Activated T-helper 9 cell treated with anti-CD3 and anti-CD28 coated beads, Interleukin-2, amount 50 U/mL, for 16 hours (primary cell): ENCODE results near the gene MED13L.

ENCODE experiments used
- DNase-seq: peaks from one replicate; pipeline ENCODE4 v3.0.0-alpha.2; 2020; ENCODE audit warnings: low read depth

MED13L gene

DNA sequence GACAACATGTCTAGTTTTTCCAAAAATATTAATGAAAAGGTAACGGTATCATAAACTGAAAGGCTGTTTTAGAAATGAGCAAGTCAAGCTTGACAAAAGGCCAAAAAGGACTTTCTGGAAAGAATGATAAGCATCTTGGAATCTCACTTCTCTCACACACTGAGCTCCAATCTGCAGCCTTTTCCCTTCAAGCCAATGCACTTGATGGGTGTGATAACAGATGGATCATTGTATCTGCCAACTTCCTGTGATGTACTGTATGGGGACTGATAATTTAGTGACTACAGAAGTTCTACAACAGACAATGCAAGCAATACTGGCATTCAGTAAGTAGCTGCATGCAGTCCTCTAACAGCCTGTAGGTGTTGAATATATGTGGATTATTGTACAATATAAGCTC, 147.1 kb downstream of the MED13L start:
- no peak for DNase-seq

DNA sequence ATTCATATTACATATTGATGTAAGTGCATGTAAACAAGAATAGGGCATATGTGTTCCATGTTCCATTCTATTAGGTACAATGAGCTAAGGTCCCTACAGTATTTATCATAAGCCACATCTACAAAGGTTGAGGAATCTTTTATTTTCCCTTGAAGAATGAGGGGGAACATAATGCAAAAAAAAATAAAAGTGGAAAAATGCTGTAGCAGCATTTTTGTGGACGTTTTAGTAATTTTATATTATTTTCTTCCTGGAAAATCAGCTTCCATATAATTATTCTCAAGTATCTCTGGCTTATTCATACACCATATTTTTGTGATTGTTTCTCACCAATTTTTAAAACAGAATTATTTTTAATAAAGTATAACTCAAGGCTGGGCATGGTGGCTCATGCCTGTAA, 148.7 kb downstream of the MED13L start:
- DNase-seq = no peak

DNA sequence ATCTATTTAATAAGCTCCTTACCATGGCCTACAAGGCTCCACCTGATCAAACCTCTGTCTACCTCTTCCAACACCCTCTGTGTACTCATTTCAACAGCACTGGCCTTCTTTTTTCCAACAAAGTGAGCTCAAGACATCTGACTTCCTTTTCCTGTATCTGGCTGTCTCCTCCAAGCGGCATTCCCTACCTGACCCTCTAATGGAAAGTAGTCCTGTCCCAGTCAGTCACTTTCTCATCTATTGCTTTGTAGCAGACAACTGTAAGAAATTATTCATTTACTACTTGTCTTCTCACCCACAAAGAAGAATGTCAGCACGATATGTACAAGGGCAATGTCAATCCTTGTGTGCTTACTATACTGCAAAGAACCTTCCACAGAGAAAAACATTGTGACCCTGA, 149.6 kb downstream of the MED13L start:
- DNase-seq = no peak

DNA sequence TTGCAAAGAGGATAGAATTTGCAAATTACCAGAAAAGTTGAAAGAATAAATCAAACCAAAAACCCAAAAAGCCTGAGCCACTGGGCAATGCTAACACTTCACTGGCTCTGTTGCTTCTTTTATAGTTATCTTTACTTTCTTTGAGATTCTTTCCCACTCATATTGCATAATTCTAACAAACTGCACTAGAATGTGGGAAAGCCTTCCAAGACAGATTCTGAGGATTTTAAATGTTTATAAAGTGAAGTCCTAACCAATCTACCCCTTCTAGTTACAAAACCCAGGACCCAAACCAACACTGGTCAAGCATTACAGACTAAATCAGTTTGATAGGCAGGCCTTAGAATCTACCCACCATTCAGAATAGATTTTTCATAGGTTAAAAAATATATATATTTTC, 150.9 kb downstream of the MED13L start:
- no peak for DNase-seq

DNA sequence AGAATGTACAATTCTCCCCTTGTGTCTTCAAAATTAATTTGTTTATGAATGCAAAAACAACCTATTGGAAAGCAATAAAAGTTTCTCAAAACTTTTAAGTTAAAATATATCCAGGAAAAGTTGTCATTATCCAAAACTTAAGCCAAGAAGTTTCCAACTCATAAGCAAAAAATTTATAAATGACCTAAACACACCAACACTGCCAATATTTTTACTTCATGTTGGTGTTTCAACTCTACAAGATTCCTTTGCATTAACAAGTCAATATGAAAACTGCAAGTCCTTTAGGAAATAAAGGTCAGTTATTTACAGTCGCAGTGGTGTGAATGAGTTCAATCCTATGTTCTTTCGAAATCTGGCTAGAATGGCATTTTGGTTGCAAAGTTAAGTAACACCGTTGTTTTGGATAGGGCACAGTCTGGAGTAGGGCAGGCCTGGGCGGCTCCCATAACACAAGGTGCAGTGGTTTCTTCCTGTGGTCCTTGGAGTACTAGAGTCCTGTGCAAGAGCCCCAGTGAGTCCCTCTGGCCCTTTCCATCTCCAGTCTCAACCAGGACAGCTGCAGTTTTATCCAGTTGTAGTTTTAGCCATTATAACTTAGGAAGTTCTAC, 151.4 kb downstream of the MED13L start:
- DNase-seq = no peak

DNA sequence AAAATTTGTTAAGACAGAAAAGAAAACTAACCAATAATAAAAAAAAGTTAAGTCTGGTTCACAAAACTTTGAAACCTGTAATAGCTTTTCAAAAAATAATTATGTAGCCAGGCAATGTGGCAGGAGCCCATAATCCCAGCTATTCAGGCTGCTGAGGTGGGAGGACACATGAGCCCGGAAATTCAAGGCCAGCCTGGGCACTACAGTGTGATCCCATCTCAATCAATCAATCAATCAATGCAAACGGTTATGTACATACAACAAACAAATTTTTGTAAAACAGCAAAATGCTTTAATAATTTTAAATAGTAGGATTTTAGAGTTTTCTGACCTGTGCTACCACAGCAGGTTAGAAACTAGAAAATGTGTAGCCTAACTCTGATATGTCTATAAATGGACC, 152.4 kb downstream of the MED13L start:
- DNase-seq = no peak

DNA sequence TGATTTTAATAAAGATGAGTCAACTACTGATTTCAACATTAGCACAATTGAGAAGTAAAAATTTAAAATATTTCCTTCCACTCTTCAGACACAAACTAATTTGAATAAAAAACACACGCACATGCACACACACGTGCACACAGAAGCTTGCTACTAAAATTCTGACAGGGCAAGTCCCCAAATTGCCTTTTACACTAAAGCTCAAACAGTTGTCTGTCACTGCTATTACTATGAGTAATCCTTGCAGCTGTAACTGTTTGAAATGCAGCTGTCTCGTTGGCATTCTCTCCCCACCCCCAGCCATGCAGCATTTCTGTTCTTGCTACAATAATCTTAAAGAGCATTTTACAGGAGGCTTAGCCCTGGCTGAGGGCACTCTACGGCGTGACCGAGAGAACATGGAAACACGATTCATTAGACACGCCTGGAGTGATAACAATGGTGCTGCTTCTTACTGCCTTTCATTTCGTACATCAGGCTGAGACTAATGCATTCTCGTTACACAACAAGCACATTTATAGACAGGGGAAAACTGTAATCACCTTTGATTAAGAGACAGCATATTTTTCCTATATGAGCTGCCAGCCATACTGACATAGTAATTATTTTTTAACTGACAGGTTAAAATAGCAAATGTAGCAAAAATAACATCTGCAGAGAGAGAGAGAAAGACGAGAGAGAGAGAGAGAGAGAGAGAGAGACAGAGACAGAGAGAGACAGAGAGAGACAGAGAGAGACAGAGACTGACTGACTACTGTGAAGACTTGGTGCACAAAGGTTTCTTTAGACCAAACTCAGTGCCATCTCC, 153.8 kb downstream of the MED13L start:
- DNase-seq = no peak

DNA sequence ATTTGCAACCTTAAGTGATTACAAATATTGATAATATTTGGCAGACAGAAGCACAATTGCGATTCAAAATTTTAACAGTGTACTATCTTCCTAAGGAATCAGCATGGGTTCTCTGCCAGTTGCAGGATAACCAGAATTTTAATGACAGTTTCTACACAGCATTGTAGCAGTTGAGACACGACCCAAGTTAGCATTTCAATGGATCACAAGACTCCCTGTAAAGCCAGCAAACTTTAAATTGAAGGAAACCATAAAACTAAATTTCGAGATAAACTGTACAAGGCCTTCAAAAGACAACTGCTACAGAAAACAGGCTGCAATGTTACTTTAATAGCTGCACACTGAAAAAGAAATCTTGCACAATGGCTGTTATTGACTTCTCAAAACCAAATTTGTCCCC, 154.9 kb downstream of the MED13L start:
- DNase-seq = no peak

DNA sequence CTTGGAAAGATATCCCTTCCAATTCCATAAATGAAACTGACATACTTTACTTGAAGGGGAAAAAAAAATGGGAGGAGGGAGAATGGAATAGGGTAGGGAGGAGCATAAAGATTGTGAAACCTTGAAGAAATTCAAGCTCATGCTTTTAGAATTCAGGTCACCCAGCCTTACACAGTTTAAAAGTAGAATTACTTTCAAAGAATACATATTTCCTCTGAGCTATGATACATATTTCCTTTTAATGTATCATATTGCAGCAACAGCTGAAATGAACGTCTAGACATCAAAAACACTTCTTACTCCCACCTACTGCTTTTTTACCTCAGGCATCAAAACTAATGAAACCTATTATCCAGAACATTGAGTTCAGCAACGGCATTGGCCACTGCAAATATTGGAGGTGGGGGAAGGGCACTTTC, 156.0 kb downstream of the MED13L start:
- no peak for DNase-seq

DNA sequence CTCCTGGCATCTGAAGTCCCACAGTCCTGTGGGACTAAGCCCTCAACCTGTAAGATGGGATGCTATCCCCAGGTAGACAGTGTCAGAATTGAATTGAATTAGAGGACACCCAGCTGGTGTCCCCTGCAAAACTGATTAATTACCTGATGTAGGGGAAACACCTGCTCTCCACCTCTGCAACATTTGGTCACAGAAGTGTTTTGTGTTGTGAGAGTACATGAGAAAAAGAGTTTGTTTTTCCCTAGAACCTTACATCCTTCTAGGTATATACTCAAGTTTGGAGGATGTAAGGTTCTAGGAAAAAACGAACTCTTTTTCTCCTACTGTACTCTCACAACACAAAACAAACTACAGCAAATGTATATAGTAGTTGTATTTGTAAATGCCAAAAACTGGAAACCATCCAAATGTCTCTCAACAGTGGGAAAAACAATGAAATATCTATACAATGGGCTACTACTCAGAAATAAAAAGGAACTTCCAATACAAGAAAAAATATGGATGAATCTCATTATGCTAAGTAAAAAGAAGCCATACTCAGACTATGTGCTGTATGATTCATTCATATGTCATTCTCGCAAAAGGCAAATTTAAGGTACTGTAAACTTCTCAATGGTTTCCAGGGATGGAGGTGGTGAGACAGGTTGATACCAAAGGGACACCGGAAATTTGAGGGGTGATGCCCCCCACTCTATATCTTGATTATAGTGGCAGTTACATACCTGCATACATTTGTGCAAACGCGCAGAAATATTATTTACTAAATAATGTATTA, 160.7 kb downstream of the MED13L start:
- no peak for DNase-seq

DNA sequence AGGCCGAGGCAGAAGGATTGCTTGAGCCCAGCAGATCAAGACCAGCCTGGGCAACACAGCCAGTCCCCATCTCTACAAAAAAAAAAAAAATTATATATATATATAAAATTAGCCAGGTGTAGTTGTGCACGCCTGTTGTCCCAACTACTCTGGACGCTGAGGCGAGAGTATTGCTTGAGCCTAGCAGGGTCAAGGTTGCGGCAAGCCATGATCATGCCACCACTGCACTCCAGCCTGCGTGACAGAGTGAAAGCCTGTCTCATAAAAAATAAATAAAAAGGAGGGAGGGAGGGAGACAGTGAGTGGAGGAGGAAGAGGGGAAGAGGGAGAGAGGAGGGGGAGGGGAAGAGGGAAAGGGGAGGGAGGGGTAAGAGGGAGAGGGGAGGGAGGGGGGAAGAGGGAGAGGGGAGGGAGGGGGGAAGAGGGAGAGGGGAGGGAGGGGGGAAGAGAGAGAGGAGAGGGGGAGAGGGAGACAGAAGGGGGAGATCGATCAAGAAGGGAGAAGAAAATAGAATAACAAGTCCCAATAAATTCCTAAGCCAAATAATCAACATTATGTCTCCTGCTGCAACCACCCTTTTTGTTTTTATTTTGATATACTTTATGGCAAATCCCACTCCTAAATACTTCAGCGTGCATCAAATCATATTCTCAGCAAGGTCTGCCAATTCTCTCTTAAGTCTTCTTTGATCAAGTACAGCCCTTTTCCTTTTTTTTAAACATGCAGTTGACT, 163.9 kb downstream of the MED13L start:
- DNase-seq = no peak

DNA sequence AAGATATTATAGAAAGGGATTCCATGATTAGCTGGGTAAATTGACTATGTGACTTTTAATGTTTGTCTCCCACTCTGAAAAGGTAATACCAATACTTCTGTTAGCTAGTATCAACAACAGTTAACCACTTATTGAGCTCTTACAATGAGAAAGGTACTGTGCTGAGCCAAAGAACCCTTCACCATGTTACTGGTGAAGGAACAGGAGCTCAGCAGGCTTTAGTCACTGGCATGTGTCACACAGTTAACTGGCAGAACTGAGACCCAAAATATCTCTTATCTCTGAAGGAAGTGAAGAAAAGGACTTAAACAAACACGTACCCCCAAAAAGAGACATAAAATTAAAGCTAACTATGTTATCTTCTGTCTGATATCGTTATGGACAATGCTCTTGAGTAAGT, 170.6 kb downstream of the MED13L start:
- no peak for DNase-seq

DNA sequence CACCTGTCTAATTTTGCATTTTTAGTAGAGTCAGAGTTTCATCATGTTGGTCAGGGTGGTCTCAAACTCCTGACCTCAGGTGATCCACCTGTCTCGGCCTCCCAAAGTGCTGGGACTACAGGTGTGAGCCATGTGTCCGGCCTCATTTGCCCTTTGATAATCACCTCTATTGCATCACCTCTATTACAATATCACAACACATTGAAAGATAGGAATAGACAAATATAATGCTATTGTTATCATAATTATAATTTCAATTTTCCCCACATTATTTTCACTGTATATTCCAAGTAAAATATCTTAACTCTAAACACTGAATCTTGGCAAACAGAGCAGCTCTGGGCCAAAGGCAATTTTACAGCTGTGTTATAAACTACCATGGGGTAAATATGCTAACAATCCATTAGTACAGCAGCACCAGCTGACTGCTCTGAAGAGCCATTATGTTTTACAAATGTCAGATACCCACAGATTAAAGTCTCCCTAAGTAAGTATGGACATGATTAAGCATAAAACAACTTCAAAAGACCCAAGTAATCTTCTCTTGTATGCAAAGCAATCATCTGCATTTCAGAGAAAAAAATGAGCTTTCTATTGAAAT, 173.2 kb downstream of the MED13L start:
- DNase-seq = no peak

DNA sequence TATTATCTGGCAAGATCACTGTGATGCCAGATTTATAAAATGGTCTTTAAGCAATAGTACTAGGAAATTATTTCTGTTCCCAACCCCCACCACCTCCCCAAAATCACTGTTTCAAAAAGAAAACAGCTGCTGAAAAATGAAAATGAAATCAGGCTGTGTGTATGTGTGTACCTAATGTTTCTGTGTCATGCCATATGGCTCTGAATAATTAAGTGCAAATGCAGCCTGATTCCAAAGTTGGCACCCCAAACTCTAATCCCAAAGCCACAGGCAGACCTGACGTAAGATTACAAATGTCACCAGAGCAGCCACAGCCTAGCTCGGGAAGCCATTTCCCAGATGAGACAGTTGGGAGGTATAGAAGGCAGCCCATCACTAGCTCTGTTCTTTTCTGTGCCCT, 175.5 kb downstream of the MED13L start:
- no peak for DNase-seq

DNA sequence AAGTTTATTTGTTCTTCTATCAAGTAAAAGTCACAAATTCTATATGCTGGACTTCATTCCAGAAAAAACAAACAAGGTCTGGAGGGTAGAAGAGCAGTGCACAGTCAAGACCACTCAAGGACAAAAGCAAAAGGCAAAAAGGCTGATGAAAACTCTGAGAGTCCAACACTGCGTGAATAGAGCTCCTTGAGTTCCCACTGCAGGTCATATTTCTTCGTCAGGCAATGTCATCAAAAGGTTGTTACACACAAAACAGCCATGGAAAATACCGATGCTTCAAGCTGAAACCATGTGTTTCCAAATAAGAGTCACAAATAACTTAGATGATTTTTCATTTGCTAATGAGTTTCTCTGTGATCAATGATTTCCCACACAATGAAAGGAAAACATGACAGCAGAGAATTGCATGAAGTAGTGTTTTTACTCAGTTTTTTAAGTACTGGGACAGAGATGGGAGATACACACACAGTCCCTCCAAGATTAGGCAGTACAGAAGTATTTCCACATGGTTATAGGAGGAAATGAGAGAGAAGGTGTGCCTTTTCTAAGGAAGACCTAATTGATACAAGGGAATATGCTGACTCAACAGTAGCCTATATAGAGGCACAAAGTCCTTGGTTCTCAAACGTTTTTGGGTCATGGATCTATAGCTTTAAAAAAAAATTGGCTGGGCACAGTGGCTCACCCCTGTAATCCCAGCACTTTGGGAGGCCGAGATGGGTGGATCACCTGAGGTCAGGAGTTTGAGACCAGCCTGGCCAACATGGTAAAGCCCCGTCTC, 177.7 kb downstream of the MED13L start:
- no peak for DNase-seq

DNA sequence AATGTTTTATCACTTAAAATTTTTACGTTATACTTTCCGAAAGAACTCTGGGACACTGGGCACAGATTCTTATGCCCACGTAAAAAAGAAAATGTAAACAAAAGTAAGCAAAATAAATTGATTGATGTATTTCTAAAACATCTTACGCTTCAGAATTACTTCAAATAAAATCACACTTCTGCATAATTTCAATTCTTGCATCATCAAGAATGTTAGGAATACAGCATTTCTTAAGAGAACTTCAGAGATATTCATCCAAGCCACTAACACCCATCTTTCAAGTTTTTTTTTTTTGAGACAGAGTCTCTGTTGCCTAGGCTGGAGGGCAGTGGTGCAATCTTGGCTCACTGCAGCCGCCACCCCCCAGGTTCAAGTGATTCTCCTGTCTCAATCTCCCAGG, 180.6 kb downstream of the MED13L start:
- DNase-seq = no peak

DNA sequence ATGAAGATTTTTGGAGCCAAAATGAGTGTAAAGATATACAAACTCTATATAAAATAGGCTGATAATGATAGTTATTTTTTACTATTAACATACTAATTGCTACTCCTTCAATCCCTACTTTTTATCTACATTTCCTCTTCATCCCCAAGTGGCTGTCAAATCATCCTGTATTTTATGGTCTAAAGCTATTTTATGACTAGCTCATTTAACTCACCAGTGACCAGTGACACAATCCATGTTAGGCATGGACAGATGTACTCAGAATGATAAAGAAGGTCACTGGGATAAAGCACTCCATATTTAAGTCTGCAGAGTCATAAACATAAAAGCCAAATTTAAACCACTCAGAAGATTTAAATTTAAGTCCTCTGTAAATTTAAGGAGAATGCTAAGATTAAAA, 183.0 kb downstream of the MED13L start:
- no peak for DNase-seq

DNA sequence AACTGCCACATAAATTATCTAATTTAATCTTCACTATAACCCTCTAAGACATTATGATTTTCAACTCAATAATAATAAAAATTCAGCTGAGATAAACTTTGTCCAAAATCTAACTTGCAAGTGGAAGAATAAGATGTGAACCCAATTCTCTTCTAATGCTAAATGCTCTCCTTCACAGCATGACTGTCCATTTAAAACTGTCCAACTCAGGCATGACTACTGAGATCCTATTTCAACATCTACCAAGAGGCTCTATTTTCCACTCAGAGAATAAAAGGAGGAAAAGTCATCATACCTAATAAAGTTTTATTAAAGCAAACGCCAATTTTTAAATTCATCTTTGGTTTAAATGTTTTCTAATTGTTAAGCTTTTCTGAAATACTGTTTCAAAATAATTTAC, 183.6 kb downstream of the MED13L start:
- no peak for DNase-seq

DNA sequence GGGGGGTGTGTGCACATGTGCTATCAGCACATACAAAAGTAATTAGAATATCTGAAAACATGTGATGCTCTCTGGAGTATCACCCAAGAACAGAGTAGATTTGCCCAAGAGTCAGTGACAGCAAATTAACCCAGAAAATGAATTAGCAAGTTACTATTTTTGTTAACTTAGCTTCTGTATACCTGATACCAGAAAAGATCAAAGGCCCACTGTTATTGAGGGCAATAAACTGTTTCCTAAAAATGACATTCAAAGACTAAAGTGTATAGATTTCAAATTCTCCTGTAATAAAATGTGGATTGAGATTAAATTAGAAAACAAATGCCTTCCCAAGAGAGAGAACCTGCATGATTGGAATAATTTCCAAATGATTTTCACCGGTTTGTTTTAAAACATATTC, 184.7 kb downstream of the MED13L start:
- no peak for DNase-seq

DNA sequence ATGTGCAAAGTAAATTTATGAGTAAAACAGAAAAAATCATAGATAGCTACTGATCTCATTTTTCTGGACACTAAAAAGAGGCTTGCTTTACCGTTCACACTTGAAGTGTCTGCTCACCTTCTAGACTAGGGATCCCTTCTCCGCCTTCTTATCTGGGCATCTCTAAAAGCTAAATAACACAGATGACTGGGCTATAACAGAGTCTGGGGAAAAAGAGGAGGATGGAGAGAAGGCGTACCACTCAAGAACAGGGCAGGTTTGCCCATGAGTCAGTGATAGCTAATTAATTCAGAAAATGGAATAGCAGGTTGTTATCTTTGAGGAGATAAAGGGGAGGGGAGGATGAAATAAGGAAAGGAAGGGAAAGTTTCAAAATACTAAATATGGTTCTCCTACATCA, 185.3 kb downstream of the MED13L start:
- DNase-seq = no peak

DNA sequence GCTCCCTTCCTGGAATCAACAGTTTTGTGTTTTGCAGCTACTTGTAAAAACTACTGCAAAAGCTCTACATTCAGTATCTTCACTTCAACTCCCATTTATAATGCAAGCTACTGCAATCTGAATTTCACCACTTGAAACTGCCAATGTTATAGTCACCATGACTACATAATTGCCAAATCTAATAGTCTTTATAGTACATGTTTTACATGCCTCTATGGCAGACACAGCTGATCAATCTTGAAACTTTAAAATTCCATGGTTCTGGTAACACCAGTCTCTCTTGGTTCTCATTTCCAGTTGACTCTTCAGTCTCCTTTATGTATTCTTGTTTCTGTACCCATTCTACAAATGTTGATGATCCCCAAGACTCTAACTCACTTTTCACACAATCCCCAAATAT, 185.9 kb downstream of the MED13L start:
- DNase-seq = no peak
